ENCODE results near the gene AMFR. TPM values are rescaled to one million over a fixed set of nuclear protein-coding genes. Genes with fewer than 3 reads are reported as not detected.

Gene AMFR
- total RNA-seq, 4 donors from 2014 or later = 172 to 216 (median 194) TPM

DNA sequence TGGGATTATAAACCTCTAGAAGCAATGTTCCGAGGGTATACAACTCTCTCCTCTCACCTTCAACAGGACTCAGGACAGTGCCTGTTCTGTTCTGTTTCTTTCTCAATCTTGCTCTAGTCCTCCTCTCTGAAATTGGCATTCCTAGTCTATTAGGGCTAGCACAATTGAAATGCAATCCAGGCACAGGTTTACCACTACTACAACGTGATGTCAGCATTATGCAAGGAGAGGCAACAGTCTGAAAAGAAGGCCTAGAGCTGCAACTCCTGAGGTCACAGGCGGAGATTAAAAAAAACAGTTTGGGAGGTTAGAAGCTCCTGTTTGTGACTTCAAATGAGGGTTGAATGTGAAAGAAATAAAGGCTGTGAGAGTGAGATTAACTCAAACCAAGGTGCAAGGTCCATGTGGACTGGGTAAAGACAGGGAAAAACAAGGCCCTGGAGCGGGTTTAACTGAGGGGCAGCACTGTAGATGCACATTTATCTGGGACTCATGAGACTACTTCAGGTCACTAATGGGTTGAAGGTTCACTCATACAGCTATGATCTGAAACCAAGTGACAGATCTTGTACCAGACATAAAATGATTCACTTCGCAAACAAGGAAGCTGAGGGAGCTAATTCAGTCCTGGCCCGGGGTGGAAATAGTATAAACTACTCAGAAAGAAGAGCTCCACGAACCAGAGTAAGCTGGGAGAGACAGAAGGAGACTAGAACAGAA, 16.8 kb downstream of the AMFR start:
- Histone ChIP-seq H3K27ac (no peak overlapping the region), H3K36me3 (peaks cover 17 to 87% of the 10 kb centered on the region in 2 donors), H3K9me3 (no peaks in the 10 kb centered on the region), H3K27me3 (no peaks in the 10 kb centered on the region), H3K4me3 (no peak overlapping the region), H3K4me1 (peaks cover 0 to 2% (median 0%) of the 10 kb centered on the region in 3 donors)
- TF ChIP-seq POLR2A (IDR thresholded peaks at IDR 0.05) = no peak
- TF ChIP-seq EP300 (IDR thresholded peaks at IDR 0.05) = no peak
- no peak for TF ChIP-seq POLR2AphosphoS5 (IDR thresholded peaks at IDR 0.05)
- TF ChIP-seq, protein P1, sequence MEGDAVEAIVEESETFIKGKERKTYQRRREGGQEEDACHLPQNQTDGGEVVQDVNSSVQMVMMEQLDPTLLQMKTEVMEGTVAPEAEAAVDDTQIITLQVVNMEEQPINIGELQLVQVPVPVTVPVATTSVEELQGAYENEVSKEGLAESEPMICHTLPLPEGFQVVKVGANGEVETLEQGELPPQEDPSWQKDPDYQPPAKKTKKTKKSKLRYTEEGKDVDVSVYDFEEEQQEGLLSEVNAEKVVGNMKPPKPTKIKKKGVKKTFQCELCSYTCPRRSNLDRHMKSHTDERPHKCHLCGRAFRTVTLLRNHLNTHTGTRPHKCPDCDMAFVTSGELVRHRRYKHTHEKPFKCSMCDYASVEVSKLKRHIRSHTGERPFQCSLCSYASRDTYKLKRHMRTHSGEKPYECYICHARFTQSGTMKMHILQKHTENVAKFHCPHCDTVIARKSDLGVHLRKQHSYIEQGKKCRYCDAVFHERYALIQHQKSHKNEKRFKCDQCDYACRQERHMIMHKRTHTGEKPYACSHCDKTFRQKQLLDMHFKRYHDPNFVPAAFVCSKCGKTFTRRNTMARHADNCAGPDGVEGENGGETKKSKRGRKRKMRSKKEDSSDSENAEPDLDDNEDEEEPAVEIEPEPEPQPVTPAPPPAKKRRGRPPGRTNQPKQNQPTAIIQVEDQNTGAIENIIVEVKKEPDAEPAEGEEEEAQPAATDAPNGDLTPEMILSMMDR (IDR thresholded peaks at IDR 0.05) = no peak
- ATAC-seq = no peak
- WGBS, 2 donors (ENCODE audit: low coverage in 1 of 2) = 62 to 81% methylated on average over 5 to 7 of the region's 7 CpGs

DNA sequence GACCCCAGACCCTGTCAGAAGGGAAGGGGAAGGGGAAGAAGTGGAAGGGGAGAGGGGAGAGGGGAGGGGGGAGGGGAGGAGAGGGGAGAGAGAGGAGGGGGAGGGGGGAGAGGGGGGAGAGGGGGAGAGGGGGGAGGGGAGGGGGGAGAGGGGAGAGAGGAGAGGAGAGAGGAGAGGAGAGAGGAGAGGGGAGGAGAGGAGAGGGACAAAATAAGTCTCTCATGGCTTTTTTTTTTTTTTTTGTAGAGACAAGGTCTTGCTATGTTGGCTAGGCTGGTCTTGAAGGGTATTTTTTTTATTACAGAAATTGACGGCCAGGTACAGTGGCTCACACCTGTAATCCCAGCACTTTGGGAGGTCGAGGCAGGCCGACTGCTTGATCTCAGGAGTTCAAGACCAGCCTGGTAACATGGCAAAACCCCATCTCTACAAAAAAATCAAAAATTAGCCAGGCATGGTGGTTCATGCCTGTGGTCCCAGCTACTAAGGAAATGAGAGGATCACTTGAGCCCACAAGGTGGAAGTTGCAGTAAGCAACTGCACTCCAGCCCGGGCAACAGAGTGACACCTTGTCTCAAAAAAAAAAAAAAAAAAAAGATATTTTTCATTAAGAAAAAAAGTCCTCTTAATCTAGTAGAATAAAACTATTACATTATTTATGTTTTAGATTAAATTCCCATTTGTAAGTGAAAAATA, 19.2 kb downstream of the AMFR start:
- H3K27me3 ChIP-seq = no peaks in the 10 kb centered on the region
- 50 to 77% methylated on average over 2 to 4 of the region's 4 CpGs for WGBS, 2 donors (ENCODE audit: low coverage in 1 of 2)
- no peaks in the 10 kb centered on the region for H3K9me3 ChIP-seq
- H3K4me1 ChIP-seq = no peaks in the 10 kb centered on the region
- no peak overlapping the region for H3K4me3 ChIP-seq
- H3K36me3 ChIP-seq = peaks cover 17 to 87% of the 10 kb centered on the region in 2 donors
- ATAC-seq = no peak
- TF ChIP-seq POLR2AphosphoS5 (IDR thresholded peaks at IDR 0.05) (no peak), POLR2A (IDR thresholded peaks at IDR 0.05) (no peak), EP300 (IDR thresholded peaks at IDR 0.05) (no peak)
- TF ChIP-seq, protein P1 (IDR thresholded peaks at IDR 0.05) = no peak
- no peak overlapping the region for H3K27ac ChIP-seq

DNA sequence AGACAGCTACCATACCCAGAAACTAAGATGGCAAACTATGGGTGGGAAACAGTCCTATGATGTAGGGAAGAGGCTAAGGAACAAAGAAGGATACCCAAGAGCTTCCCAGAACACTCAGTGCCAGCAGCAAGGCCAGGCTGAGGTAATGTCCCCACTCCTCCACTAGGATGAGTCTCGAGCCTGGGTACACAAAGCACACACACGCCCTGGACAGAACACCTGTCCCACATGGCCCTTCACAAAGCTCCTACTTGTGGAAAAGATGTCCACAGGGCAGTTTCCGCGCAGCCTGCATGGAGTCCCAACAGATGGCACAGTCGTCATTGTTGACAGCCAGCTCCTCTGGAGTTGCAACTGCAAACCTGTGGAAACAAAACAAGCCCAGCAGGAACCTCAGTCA, 23.9 kb downstream of the AMFR start:
- no peak overlapping the region for H3K4me3 ChIP-seq
- no peak for ATAC-seq
- no peak overlapping the region for H3K27ac ChIP-seq
- 60 to 85% methylated on average over 1 to 5 of the region's 5 CpGs for WGBS, 2 donors (ENCODE audit: low coverage in 1 of 2)
- no peaks in the 10 kb centered on the region for H3K9me3 ChIP-seq
- H3K27me3 ChIP-seq = no peaks in the 10 kb centered on the region
- H3K36me3 ChIP-seq = peaks cover 9 to 82% of the 10 kb centered on the region in 2 donors
- H3K4me1 ChIP-seq = no peaks in the 10 kb centered on the region
- no peak for TF ChIP-seq POLR2A (IDR thresholded peaks at IDR 0.05)
- no peak for TF ChIP-seq POLR2AphosphoS5 (IDR thresholded peaks at IDR 0.05)
- TF ChIP-seq EP300 (IDR thresholded peaks at IDR 0.05) = no peak
- TF ChIP-seq, protein P1 (IDR thresholded peaks at IDR 0.05) = no peak

DNA sequence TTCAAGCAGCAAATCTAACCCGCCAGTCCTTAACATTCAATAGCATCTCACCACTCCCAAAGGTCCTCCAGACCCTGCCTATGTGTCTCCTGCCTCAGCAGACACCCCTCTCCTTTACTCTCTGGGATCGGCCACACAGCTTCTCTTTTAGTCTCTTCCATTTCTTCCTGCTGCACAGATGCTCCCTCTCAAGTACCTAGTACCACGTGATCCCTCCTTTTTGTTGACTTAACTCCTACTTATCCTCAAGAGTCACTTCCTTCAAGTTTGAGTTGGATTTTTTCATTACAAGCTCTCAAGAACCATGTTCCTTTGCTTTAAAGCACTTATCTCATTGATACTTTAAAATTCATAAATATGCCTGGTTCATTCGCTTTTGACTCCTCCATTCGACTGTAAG, 24.9 kb downstream of the AMFR start:
- 70 to 77% methylated on average over 4 to 5 of the region's 5 CpGs for WGBS, 2 donors (ENCODE audit: low coverage in 1 of 2)
- TF ChIP-seq POLR2AphosphoS5 (IDR thresholded peaks at IDR 0.05) = no peak
- TF ChIP-seq POLR2A (IDR thresholded peaks at IDR 0.05) = no peak
- TF ChIP-seq, protein P1 (IDR thresholded peaks at IDR 0.05) = no peak
- TF ChIP-seq EP300 (IDR thresholded peaks at IDR 0.05) = no peak

More for the DNA sequence above, 24.9 kb downstream of the AMFR start:
- ATAC-seq = no peak
- Histone ChIP-seq H3K36me3 (peaks cover 9 to 80% of the 10 kb centered on the region in 2 donors), H3K9me3 (no peaks in the 10 kb centered on the region), H3K27me3 (no peaks in the 10 kb centered on the region), H3K4me1 (no peaks in the 10 kb centered on the region), H3K4me3 (no peak overlapping the region), H3K27ac (no peak overlapping the region)
